Forelimb muscle (tissue), 1 donor: ENCODE data around the gene GALE. TPM values are rescaled to one million over a fixed set of nuclear protein-coding genes. Genes with fewer than 3 reads are reported as not detected.
"Not testable (repeated sequence)": the region's sequence is repeated elsewhere in the genome, so short reads cannot be mapped to it uniquely, and the experiment has no call there.

Source experiments
- DNase-seq: peaks from one replicate; pipeline ENCODE4 v3.0.0-alpha.2; 2013; ENCODE audit warnings: low read depth
- polyA plus RNA-seq: library from polyadenylated mRNA; unstranded; fragments of 120-200 nt; gene quantifications from one replicate; pipeline ENCODE4 v1.2.1, GENCODE V29; 2013; ENCODE audit not compliant: insufficient read length

GALE gene
- polyA plus RNA-seq, 1 donor = 25.5 TPM

DNA sequence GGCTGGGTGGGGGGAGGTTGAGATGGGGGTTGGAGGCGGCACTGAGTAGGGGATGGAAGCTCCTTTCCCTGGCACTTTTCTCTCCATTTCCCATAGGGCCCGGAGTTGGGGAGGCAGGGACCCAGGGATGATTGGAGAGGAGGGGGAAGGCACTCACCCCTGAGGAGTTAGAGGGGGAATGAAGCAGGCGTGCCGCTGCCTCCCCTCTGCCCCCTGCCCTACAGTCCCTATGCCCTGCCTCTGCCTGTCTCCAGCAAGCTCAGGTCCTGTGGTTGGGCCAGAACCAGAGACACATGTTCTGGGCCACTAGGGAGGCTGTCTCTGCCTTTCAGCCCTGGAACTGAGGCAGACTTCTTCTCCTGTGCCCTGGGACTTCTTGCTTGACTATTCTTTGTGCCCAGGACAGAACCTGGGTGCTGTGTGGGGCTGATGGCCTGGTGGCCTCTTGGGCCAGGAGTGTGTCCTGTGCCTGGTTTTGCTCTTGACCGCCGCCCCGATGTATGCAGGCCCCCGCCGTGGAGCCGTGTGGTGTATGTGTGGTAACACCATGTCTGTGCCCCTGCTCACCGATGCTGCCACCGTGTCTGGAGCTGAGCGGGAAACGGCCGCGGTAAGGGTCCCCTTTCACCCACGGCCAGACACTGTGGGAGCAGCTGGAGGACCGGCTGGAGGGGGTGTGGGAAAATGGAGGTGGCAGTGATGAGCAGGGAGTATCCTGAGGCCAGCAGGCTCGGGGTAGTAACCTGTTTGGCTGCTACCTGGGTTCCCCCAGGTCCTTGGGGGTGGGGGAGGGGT is 8.2 kb downstream of the GALE start:
- DNase-seq = no peak

DNA sequence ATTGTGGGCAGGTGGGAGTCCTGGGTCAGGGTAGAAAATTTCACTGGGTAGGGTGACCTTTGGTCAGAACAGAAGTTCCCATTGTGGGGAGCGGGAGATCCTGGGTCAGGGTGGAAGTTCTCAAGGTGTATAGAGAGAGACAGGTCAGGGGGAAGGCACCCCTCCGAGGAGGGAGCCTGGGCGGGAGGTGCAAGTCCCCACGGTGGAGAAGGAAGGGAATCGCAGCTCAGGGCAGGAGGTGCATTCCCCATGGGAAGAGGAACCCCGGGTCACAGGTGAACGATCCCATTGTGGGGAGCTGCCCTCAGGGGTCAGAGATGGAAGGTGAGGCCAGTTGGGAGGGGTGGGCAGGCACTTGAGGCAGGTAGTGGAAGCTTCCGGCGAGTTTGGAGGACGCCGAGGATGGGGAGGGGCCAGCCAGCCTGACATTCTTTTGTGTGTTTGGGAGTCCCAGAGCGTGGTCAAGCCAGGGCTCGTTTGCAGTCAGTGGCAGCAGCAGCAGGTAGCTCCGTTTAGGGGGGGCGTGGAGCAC is 9.0 kb downstream of the GALE start:
- no peak for DNase-seq

DNA sequence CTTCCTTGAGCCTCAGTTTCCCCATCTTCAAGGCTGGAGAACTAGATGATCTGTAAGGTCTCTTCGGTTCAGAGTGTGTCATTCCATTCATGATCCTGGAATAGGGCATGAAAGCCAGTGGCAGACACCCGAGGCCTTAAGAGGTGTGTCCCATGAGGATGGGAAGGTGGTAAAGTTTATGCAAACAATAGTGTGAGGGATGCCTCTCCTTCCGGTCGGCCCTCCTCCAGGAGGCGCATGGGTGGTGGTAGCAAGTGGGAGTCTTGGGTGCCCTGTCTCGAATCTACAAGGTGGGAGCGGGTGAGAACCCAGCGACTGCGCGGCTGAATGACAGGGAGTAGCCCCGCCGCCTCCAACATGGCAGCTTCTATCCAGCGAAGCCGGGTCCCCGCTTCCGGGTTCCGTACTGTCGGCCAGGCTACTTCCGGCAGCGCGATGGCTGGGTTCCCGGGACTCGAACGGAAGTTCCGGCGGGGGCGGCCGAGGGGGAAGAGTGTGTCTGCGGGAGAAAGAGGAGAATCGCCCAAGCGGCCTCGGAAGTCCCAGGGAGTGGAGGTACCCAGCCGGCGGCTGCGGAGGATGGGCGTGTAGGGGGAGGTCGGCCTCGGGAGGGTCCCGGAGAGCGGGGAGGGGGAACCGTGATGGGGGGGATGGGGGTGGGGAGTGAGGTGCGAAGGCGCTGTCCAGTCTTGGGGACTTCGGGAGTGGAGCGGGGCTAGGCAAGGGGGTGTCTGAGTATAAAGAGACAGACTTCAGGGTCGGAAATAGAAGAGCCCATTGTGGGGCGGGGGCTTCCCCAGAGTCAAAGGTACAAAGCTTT is 9.6 kb downstream of the GALE start, which contains the start of gene LYPLA2:
TSS of gene LYPLA2 (plus strand) at position 450 of the 820 bp plus-strand sequence. CDS start 1,538 bp downstream, outside the sequence.
- peak; percentile 72 for DNase-seq

DNA sequence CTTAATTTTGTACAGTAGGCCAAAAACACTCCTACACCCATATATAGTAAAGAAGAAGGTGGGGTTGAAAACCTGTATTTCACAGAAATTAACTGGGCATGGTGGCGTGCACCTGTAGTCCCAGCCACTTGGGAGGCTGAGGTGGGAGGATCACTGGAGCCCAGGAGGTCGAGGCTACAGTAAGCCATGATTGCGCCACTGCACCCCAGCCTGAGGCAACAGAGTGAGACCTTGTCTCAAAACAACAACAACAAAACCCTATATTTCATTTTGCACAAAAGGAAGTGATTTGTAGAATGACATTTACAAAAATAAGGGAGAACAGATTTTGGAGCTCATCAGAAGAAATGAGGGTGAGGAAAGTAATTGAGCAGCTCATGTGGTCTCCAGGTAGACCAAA is 11.9 kb downstream of the GALE start:
- DNase-seq = no peak

DNA sequence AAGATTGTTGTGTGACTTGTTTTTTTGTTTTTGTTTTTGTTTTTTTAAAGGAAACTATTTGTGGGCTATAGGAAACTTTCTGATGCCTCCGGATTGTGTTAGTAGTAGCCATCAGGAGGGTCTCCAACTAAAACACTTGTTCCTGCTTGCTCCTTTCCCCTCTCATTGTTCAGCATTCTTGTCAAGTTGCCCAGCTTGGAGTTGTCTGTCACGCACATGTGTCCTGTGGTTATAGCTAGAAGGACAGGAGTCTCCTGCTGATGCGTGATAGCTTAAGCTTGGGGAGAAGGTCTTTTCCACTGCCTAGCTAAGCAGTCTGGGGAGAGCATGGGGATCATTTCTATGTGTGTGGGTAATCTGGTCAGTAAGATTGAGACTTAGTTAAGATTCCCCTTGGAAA is 12.9 kb downstream of the GALE start:
- DNase-seq = no peak

DNA sequence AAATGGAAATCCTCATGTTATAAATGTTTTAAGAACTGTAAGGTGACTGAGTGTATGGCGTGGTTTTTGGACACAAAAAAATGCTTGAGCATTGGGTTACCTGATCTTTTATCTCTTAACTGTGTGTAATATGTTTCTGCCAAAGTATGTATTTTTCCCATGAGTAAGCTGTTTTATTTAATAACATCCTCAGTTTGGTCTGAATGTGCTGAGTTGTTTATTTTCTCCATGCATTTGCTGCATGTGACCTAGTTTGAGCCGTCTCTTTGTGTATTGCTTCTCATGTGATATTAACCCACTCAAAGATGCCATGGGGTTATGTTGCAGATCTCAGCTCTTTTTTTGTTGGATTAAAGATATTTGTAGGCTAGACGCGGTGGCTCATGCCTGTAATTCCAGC is 15.7 kb downstream of the GALE start:
- no peak for DNase-seq

DNA sequence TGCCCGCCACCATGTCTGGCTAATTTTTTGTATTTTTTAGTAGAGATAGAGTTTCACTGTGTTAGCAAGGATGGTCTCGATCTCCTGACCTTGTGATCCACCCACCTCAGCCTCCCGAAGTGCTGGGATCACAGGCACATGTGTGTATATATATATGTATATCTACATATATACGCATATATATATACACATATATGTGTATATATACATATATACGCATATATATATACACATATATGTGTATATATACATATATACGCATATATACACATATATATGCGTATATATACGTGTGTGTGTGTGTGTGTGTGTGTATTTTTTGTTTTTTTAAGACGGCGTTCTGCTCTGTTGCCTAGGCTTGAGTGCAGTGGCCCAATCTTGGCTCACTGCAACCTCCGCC is 17.4 kb downstream of the GALE start:
- DNase-seq = not testable (repeated sequence)

DNA sequence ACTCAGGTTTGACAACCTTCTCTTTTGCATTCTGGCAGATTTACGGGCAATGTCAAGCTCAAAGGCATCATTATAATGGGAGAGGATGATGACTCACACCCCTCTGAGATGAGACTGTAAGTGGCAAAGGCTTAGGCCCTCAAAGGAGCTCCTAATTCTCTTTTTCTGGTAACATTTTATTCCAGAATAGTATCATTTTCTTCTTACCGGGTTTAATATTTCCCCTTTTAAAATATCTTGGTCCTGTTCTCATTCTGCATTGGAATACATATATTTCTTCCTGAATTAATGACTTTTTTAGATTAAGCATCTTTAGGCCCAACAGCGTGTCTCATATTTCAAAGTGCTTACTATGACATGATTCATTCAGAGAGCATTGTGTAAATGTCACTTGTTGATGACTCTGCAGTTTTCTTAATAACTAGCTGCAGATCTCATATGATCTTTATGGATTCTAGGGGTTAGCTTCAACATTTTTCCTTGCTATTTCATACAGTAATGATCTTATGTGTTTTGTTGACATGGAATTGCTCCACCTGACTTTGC is 20.7 kb downstream of the GALE start:
- no peak for DNase-seq

DNA sequence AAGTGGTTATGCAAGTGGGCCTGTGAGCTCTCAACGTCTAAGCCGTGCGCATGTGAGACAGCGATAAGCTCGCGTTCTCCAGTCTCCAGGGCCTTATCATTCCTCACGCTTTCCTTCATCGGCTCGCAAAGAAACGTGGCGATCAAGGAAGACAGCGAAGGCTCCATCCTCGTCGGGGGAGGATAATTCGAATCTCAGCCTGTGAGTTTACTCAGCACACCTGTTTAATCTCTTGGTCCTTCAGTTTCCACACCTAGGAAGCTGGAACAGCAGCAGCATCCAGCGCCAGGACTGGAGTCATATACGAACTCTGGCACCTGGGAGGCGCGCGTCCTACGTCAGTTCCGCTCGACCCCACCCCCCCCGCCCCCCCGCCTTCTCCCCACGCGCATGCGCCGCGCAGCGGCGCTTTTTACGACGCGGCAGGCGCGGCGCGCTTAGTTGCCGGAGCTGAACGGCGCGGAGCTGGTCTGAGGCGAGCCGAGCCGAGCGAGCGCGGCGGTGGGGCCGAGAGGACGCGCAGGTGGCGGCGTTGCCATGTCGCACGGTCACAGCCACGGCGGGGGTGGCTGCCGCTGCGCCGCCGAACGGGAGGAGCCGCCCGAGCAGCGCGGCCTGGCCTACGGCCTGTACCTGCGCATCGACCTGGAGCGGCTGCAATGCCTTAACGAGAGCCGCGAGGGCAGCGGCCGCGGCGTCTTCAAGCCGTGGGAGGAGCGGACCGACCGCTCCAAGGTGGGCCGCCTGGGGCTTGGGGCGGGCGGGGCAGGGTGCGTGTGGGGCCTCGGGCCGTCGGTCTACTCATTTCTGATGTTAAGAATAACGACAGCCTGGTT is 22.4 kb downstream of the GALE start, which contains the start of gene PITHD1:
TSS of gene PITHD1 (plus strand) at position 440 of the 836 bp plus-strand sequence. CDS start at position 538, 98 bp downstream.
- DNase-seq = peak; percentile 62

DNA sequence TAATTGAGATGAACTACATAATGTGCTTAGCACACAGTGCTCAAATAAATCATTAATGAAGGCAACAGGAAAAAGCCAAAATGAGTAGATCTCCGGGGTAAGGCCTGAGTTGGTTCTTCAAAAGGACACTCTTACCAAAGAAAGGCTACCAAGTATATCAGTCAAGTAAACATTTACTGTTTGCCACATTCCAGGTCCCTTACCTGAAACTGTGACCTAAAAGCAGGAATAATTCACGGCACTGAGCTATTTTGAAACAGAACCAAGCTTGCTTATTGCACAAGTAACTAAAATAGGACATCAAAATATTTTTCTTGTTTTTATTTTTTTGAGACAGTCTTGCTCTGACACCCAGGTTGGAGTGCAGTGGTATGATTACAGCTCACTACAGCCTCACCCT is 24.3 kb downstream of the GALE start:
- no peak for DNase-seq

DNA sequence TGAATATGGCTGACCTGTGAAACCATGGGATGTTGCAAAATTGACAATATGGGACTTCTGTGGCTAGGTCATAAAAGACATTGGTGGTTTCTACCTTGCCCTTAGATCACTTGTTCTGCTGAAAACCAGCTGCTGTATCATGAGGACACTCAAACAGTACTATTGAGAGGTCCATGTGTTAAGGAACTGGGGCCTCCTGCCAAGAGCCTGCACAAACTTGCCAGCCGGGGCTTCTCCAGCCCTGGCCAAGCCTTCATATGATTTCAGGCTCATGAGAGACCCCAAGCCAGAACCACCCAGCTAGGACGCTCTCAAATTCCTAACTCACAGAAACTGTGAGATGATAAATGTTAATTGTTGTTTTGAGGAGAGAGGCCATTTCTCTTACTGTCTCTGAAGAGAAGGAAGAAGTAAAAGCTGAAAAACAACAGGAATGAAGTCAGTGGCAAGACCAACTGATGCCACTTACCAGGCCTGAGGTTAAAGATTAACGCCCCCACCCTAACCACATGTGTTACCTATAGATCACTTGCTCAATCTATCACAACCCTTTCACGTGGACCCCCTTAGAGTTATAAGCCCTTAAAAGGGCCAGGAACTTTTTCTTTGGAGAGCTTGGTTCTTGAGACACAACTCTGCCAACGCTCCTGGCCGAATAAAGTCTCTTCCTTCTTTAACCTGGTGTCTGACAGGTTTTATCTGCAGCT is 26.2 kb downstream of the GALE start:
- no peak for DNase-seq

DNA sequence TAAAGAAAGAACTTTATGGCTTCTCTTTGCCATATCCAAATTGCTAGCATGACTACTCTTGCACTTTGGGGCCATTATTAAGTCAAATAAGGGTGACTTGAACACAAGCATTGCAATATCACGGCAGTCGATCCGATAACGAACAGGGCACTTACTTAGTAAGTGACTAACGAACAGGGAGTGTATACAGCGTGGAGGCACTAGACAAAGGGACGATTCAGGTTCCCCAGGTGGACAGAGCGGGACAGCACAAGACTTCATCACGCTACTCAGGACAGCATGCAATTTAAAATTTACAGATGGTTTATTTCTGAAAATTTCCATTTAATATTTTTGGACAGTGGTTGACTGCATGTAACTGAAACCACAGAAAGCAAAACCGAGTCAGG is 27.7 kb downstream of the GALE start:
- DNase-seq = no peak

DNA sequence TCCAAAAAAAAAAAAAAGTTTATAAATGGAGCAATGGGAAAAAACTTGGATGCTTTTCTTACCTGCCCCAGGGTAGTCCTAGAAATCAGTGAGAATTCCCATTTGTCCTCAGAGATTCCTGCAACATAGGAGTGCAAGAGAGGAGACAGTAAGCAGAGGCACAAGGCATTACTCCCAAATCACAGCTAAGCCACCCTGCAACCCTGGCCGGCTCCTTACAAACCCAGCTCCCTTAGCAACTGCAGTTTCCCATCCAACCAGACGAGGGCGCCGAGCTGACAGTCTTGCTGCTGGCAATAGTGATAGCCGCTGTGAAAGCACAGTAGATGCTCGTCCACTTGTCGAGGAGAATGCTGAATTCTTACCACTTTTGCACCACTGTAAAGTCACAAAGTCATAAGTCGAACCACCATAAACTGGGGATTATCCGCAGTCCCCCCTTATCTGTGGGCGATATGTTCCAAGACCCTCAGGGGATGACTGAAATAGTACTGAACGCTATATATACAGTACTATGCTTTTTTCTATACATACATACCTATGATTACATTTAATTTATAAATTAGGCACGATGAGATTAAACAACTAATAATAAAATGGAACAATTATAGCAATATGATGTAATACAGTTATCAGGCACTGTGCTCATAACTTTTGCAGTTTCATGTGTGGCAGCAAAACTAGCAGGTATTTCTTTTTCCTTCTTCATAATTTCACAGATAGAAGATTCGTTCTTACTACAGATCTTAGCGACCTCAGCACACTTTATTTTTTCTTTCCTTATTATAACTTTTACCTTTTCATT is 28.3 kb downstream of the GALE start:
- peak; percentile 34 for DNase-seq

DNA sequence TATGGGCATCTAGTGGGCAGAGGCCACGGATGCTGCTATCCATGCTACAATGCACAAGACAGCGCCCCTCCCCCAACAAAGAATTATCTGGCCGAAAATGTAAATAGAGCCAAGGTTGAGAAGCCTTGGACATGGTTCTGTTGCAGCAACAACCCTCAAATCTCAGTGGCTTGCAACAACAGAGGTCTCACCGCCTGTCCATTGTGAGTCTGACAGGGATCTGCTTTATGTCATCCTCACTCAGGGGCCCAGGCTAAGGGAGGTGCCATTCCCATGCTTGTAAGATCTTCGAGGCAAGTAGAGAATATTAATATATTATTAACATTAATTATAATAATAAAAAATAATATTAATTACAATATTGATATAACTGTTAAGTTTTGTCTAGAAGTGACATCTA is 31.8 kb downstream of the GALE start:
- DNase-seq = no peak

DNA sequence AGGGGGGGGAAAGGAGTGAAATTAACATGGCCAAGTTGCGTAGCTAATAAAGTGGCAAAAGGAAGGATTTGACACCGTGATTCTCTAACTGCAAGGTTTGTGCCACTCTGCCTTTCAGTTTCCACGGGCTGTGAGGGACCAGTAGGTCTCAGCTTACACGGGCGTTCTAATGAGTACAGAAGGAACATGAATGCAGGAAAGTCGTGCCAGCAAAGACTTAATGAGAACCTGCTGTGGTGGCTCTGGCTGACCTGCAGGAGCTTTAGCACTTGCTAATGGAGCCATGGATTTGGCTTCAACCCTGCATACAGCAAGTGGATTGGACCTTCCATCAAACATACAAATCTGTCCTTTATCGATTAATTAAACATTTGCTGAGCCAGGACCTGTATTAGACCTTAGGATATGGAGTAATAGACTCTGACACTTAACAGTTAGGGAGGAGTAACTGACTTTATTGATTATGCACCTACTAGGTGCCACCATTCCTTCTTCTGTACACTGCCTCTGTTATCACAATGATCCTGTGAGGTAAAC is 37.4 kb downstream of the GALE start:
- no peak for DNase-seq

DNA sequence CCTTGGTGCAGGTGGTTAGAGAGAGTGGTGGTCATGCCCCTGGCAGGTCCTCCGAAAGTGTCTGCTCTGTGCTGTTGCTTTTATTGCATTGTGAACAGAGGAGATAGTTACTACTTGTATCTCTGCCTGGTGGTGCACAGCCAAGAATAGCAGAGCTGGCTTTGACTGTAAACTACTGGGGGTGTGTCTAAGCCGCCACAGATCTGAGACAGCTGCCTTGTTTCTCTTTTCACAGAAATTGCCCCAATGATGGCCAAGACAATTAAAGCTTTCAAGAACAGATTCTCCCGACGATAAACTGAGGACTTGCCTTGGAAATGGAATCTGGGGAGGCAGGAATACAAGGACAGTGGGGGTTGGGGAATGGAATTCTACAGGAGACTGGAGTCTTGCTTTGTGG is 41.3 kb downstream of the GALE start:
- DNase-seq = no peak

DNA sequence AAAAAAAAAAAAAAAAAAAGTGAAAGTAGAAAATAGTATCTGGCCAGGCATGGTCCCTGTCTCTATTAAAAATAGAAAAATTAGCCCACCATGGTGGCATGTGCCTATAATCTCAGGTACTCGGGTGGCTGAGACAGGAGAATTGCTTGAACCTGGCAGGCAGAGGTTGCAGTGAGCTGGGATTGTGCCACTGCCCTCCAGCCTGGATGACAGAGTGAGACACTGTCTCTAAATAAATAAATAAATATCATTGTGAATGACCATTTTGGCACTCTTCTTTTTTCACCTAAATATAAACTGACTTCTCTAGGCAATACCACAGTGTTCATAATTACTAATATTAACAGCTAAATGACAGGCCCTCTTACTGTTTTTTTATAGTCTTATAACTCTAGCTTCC is 42.7 kb downstream of the GALE start:
- no peak for DNase-seq

DNA sequence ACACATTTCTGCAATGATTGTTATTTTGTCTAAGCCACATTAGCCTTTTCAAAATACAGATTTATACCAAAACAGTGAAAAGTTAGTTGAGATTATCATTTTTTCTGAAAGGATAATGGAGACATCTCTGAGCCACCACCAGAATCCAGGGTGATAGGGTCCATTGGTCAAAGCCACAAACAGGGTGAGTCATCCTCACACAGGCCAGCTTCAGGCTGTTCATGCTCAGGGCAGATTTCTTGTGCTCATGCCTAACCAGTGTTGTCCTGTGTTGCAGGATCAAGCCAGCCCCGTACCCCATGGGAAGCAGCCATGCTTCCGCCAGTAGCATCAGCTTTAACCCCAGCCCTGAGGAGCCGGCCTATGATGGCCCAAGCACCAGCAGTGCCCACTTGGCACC is 43.9 kb downstream of the GALE start:
- DNase-seq = no peak

DNA sequence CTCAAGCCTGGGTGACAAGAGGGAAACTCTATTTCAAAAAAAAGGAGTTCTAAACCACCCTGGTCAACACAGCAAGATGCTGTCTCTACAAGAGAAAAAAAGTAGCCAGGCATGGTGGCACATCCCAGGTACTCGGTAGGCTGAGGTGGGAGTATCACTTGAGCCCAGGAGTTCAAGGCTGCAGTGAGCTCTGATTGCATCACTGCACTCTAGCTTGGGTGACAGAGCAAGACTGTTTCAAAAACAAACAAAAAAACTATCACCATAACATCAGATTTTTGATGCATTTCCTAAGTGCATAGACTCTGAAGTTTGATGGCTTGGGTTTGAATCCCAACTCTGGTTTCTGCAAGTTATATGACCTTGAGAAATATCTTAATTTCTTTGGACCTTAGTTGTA is 47.6 kb downstream of the GALE start:
- no peak for DNase-seq

DNA sequence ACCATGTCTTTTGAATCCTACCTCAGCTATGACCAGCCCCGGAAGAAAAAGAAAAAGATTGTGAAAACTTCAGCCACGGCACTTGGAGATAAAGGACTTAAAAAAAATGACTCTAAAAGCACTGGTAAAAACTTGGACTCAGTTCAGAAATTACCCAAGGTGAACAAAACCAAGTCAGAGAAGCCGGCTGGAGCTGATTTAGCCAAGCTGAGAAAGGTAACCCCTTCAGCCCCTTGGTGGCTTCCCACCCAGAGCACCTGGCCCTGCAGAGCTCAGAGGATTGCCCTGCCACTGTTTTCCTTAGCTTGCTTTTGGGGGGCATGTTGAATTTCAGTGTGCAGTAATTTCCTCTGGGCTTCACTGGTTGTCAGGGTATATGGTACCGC is 48.7 kb downstream of the GALE start:
- DNase-seq = no peak
